GM12872 (cell line): ENCODE data around the gene CLEC17A.
A peak's percentile ranks its signal among the peaks of the same experiment; 100 is the strongest.

Experiments
- CTCF ChIP-seq: IDR thresholded peaks from 3 replicates; pipeline ENCODE4 v1.5.1; 2011; ENCODE audit warnings: low read depth, mild to moderate bottlenecking, low read length, moderate library complexity; ENCODE audit not compliant: insufficient read depth

CLEC17A gene

GRCh38 chr19:14554382-14554812 is 28.5 kb upstream of the CLEC17A start:
- TF ChIP-seq CTCF = no peak

- TF ChIP-seq CTCF = no peak
Measured at GRCh38 chr19:14555918-14556661, 26.8 kb upstream of the CLEC17A start.

DNA sequence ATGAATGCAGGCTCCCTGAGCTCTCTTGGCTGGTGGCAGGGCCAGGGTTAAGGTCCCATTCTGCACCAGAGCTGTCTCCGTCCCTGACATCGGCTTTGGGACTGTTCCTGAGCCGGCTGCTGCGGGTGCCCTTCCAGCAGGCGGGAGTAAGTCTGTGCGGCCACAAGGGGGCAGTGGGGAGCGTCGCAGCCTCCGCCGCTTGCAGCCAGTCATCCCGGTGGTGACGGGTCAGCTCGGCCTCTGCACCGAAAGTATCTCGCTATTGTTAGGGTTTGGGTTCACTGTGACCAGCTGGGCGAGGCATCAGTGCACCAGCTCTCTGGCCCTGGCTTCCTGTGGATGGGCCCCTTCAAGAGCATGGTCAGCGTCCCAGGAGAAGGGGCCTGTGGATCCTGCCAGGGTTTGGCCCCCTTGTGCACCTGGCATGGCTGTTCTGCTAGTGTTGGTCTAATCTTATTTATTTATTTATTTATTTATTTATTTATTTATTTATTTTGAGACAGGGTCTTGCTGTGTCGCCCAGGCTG is 26.2 kb upstream of the CLEC17A start:
- TF ChIP-seq CTCF = peak; percentile 99

GRCh38 chr19:14558370-14559066 is 24.4 kb upstream of the CLEC17A start:
- TF ChIP-seq CTCF = no peak

- no peak for TF ChIP-seq CTCF
Measured at GRCh38 chr19:14559916-14560775, 22.7 kb upstream of the CLEC17A start.

DNA sequence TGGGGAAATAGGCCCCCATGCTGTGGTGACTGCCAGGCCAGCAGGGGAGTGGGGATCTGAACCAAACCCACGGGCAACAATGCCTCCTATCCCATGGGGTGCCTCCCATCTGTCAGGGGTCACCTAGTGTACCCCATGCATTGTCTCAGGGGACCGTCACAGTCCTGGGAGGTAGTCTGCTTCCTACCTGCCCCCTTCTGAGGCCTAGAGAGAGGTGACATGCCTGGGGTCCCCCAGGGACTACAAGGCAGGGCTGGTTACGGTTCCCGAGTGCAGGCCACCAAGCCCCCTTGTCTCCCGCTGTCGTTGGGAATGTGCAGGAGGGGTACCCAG is 22.1 kb upstream of the CLEC17A start:
- no peak for TF ChIP-seq CTCF

DNA sequence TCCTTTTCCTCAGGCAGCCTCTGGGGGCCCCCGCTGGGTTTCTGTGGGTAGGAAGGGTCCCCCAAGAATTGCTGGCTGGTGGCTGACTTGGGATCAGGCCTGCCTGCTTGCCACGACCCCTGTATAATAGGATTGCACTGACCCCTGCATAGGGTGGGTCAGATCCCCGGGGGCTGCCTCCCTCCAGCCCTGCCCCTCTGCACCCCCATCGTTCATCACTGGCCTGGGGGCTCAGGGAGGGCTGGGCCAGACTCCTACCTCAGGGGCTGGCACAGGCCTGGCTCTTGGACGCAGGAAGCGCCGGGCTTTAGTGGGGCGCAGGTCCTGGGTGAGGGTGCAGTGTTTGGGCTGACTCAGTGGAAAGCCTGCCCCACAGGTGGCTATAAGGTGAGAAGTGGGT is 21.6 kb upstream of the CLEC17A start:
- no peak for TF ChIP-seq CTCF
